Activated CD8-positive, alpha-beta memory T cell treated with anti-CD3 and anti-CD28 coated beads, Interleukin-2, amount 10 ng/mL, durations not matched to agents 7 days and 5 days (primary cell): ENCODE data around the gene KCND1. TPM values are rescaled to one million over a fixed set of nuclear protein-coding genes. Genes with fewer than 3 reads are reported as not detected.

Experiments used
- ATAC-seq: fragments of 150-1000 bp; cut with Tn5 transposase; one replicate; pipeline ENCODE4 v1.10.0; 2021; ENCODE audit warnings: moderate library complexity
- CTCF ChIA-PET: fragments of 350-600 bp; sonication (Branson Sonifier 250); formaldehyde crosslinking; loops from one replicate; lab custom pipeline; 2021; ENCODE audit warnings: antibody characterized with exemption; lab: Charles Lee
- DNase-seq: peaks from one replicate; pipeline ENCODE4 v3.0.0-alpha.2; 2020
- H3K27ac Mint-ChIP-seq: one replicate; pipeline ENCODE4 v1.8.0; 2021; ENCODE audit warnings: mild to moderate bottlenecking, mixed read lengths
- H3K27me3 Mint-ChIP-seq: one replicate; pipeline ENCODE4 v1.8.0; 2021; ENCODE audit warnings: mixed read lengths
- H3K36me3 Mint-ChIP-seq: one replicate; pipeline ENCODE4 v1.8.0; 2021; ENCODE audit warnings: mild to moderate bottlenecking, mixed read lengths
- H3K4me1 Mint-ChIP-seq: one replicate; pipeline ENCODE4 v1.8.0; 2021; ENCODE audit warnings: mixed read lengths
- H3K4me3 Mint-ChIP-seq: one replicate; pipeline ENCODE4 v1.8.0; 2021; ENCODE audit warnings: mild to moderate bottlenecking, moderate library complexity, mixed read lengths
- H3K9me3 Mint-ChIP-seq: one replicate; pipeline ENCODE4 v1.8.0; 2022; ENCODE audit warnings: low read depth, mixed read lengths
- total RNA-seq, 2 experiments: library from RNA; stranded (reverse); gene quantifications; one replicate each; pipeline ENCODE4 v1.2.3, GENCODE V29; 2021

KCND1 gene
- total RNA-seq, result 1 to 10 TPM; 2.9 to 5.5 TPM

DNA sequence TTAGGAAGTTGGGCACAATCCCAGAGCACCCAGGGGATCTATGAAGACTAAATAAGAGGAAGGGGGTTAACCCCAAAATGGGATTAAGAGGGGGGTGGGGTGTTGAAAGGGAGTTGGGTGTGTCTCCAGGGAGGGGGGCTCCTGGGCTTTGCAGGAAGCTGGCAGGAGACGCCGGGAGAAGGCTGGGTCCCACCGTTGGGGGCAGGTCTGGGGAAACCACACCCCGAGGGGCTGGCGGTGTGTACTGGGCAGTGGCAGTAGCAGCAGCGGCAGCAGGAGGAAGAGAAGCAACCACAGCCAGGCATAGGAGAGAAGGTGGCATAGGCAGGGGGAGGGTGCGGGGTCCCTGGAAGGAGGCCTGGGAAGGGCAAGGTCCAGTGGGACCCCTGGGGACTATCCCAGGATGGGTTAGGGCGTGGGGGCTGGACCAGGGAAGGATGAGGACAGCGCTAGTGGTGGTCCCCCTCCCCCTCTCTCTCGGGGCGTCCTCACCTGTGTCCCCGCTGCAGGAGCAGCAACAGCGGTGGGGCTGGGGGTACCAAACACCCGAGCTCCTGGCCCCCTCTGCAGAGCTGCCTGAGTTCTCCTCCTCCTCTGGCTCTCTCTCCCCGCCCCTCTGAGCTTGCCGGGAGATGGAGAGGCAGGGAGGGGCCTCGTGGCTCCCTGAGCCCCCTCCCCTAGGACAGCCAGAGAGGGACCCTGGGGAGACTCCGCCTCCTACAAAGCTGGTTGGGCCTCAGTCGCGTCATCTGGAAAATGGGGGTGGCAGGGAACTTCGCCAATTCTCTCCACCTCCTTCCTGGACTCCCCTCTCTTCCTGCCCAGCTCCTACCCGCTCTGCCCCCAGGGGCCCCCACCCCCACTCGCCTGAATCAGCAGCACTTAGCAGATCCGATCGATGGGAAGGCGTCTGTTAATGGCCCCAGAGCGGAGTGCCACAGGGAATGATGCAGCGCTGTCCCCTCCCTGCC lies at the start of gene KCND1:
KCND1 (minus strand) TSS at position 596 of the 971 bp plus-strand sequence. CDS start 1,573 bp downstream, outside the sequence.
- no peak for DNase-seq
- Mint-ChIP-seq H3K4me3 (no peak within 1 kb of the TSS), H3K27ac (no peak within 1 kb of the TSS), H3K9me3 (no peaks in the 10 kb centered on the region), H3K4me1 (peaks cover 17% of the 10 kb centered on the region), H3K36me3 (peaks cover 15% of the 10 kb centered on the region), H3K27me3 (no peaks in the 10 kb centered on the region)
- CTCF ChIA-PET, result interaction anchor here (0.6 to 1.7 kb wide), 6 partner anchors 13 to 403 kb away, joined by 3 to 6 read pairs (median 4); partner anchors contain the start of genes OTUD5 and TFE3
- ATAC-seq, result peak; percentile 16

DNA sequence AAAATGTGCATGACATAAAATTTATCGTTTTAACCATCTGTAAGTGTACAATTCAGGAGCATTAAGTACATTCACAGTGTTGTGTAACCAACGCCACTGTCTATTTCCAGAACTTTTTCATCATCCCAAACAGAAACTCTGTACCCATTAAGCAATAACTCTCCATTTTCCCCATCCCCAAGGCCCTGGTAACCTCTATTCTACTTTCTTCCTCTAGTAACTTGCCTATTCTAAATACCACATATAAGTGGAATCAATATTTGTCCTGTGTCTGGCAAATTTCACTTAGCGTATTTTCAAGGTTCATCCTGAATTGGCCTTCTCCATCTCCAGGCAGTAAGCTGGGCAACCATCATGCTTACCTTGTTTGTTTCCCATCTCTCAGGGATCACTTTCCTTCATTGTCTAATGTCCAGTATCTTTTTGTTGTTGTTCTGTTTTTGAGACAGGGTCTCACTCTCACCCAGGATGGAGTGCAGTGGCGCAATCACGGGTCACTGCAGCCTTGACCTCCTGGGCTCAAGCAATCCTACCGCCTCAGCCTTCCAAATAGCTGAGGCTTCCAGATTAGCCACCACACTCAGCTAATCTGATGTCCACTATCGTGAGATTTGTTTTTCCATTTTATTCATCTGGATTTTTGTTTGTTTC lies 48.1 kb upstream of the KCND1 start:
- DNase-seq, result no peak
- Mint-ChIP-seq H3K36me3 (peaks cover 6% of the 10 kb centered on the region), H3K9me3 (no peaks in the 10 kb centered on the region), H3K27ac (no peak overlapping the region), H3K4me1 (peaks cover 9% of the 10 kb centered on the region), H3K27me3 (no peaks in the 10 kb centered on the region), H3K4me3 (no peak overlapping the region)
- ATAC-seq, result no peak
- CTCF ChIA-PET, result no interaction called here

DNA sequence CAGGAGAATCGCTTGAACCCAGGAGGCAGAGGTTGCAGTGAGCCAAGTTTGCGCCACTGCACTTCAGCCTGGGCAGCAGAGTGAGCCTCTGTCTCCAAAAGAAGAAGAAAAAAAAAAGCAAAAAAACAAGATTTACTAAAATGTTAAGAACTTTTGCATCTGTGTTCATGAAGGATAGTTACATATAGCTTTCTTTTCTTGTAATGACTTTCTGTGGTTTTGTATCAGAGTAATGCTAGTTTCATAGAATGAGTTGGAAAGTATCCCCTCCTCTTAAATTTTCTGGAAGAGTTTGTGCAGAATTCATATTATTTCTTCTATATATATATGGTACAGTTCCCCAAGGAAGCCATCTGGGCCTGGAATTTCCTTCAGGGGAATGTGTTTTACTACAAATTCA lies 47.4 kb upstream of the KCND1 start:
- DNase-seq, result no peak
- CTCF ChIA-PET, result no interaction called here
- H3K27ac Mint-ChIP-seq, result no peak overlapping the region
- no peak overlapping the region for H3K4me3 Mint-ChIP-seq
- H3K4me1 Mint-ChIP-seq, result peaks cover 9% of the 10 kb centered on the region
- no peaks in the 10 kb centered on the region for H3K36me3 Mint-ChIP-seq
- no peaks in the 10 kb centered on the region for H3K27me3 Mint-ChIP-seq
- H3K9me3 Mint-ChIP-seq, result no peaks in the 10 kb centered on the region
- ATAC-seq, result no peak

DNA sequence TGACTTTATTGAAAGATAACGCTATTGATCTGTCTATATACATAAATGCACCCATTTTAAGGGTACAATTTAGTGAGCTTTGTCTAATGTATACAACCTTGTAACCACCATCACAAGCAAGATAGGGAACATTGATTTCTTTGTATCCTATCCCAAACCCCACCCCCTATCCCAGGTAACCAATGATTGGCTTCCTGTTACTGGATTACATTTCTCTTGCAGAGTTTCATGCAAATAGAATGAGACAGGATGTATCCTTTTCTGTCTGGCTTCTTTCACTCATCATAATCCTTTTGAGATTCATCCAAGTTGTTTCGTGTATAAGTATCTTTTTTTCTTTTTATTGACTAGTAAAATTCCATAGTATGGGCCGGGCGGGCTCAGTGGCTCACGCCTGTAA lies 32.1 kb upstream of the KCND1 start:
- Mint-ChIP-seq H3K36me3 (peaks cover 18% of the 10 kb centered on the region), H3K4me3 (peak overlapping the region; percentile 58), H3K9me3 (no peaks in the 10 kb centered on the region), H3K4me1 (peaks cover 23% of the 10 kb centered on the region), H3K27me3 (no peaks in the 10 kb centered on the region), H3K27ac (peak overlapping the region; percentile 36)
- DNase-seq, result no peak
- ATAC-seq, result no peak
- CTCF ChIA-PET, result no interaction called here

DNA sequence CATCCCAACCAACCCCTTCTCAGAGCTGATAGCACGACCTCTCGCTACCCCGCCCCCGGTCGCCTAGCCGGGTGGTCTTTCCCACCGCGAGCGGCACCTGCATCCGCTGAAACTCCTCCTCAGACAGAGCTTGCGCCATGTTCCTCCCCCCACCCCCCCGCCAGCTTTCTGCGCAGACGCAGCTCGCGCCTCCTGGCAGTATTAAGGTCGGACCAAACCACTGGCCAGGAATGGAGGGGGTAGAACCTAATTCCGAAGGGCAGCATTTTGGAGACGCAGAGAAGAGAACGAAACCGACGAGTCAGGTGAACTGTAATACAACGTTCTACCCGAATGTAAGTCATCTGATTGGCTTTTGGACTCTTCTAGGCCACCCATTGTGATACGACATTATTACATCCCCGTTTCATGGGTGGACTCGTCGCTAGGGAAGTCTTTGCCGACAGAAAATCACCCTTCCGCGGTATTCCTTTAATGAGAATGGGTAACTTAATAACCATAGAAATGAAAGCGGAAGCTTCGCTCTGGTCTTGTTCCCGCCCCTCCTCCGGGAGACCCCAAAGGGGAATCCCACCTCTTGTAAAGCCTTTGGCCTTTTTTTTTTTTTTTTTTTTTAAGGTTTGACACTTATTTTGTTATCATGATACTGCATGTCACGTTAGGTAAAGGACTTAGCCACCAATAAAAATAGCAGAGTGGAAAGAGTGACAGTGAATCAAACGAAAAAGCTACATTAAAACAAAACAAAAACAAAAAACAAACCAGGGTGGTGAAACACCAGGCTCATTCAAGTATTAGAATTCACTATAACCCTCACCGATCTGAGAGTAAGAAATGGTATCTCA lies 30.7 kb upstream of the KCND1 start, which contains the start of gene GRIPAP1:
GRIPAP1 (minus strand) TSS at position 174 of the 845 bp plus-strand sequence; CDS start at position 139, 35 bp downstream.
- DNase-seq, result peak; percentile 86
- Mint-ChIP-seq H3K4me1 (peaks cover 37% of the 10 kb centered on the region), H3K36me3 (peaks cover 31% of the 10 kb centered on the region), H3K4me3 (peak within 1 kb of the TSS; percentile 99), H3K27ac (peak within 1 kb of the TSS; percentile 98), H3K27me3 (no peaks in the 10 kb centered on the region), H3K9me3 (peaks cover 2% of the 10 kb centered on the region)
- CTCF ChIA-PET, result interaction anchor here (0.6 to 1.2 kb wide), 4 partner anchors 25 to 371 kb away, joined by 3 to 4 read pairs (median 4); partner anchors contain the start of gene TFE3
- peak; percentile 83 for ATAC-seq

DNA sequence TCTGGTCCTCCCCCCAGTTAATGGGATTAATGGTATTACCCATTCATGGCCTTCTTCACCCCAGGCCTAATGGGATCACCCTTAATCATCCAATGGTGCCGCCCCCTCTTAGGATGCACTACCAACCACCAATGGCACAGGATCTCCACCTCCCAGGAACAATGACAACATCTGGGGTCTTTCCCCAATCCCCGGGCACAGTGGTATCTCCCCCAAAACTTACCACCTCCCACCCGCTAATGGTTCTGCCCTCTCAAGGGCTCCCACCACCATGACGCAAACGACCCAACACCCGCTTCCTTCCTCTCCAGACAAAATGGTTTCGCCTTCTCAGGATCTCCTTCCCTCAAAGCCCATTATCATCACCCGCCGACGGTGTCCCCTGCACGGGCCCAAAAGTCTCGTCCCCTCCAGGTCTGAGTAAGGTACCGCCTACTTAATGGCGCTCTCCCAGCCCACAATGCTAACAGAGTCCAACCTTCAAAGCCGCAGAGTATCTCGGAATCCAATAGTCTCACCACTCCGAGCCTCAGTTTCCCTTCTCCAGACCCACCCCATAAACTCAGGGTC lies 30.0 kb upstream of the KCND1 start:
- H3K27me3 Mint-ChIP-seq, result no peaks in the 10 kb centered on the region
- peaks cover 38% of the 10 kb centered on the region for H3K36me3 Mint-ChIP-seq
- CTCF ChIA-PET, result interaction anchor here (0.9 kb wide), 1 partner anchor 42 kb away, joined by 4 read pairs; the partner anchor contains the start of gene TFE3
- H3K4me1 Mint-ChIP-seq, result peaks cover 44% of the 10 kb centered on the region
- ATAC-seq, result peak; percentile 58
- peak; percentile 73 for DNase-seq
- peak overlapping the region; percentile 99 for H3K4me3 Mint-ChIP-seq
- H3K27ac Mint-ChIP-seq, result peak overlapping the region; percentile 98
- peaks cover 2% of the 10 kb centered on the region for H3K9me3 Mint-ChIP-seq

DNA sequence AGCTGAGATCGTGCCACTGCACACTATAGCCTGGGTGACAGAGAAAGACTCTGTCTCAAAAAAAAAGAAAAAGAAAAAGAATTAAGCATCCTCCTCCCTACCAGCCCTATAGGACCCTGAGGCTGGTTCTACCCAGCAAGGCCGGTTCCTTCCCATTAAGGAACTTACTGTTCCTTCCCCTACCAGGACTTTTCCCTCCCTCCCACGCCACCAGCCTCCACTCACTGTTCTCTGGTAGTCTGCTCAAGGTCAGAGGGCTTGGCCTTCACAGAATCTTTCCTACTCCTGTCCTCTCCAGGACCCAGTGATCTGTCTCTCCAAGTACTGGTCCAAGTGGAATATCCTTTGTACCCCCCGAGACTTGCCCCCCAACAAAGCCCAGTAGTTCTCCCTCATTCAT lies 29.0 kb upstream of the KCND1 start:
- H3K9me3 Mint-ChIP-seq, result peaks cover 2% of the 10 kb centered on the region
- H3K27ac Mint-ChIP-seq, result peak overlapping the region; percentile 98

DNA sequence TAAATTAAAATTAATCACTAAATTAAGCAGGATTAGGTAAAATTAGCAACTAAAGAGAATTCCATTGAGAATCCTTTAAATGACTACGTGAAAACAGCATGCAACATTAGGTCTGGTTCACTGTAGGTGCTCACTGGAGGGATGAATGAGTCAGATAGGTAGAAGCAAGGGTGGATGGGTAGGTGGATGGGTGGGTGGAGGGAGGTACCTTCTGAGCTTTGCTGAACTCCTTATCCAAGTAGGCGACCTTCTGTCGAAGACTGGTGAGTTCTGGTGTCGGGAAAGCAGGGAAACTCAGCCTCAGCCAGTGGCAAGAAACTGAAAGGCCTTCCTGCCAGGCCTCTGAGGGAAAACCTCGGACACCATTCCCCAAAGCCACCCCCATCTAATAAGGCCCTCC lies 27.4 kb upstream of the KCND1 start:
- H3K27ac Mint-ChIP-seq, result no peak overlapping the region
- ATAC-seq, result no peak

More for the DNA sequence above, 29.0 kb upstream of the KCND1 start:
- no peak for DNase-seq
- Mint-ChIP-seq H3K4me1 (peaks cover 46% of the 10 kb centered on the region), H3K27me3 (no peaks in the 10 kb centered on the region), H3K36me3 (peaks cover 40% of the 10 kb centered on the region), H3K4me3 (peak overlapping the region; percentile 99)
- CTCF ChIA-PET, result no interaction called here
- ATAC-seq, result no peak

DNA sequence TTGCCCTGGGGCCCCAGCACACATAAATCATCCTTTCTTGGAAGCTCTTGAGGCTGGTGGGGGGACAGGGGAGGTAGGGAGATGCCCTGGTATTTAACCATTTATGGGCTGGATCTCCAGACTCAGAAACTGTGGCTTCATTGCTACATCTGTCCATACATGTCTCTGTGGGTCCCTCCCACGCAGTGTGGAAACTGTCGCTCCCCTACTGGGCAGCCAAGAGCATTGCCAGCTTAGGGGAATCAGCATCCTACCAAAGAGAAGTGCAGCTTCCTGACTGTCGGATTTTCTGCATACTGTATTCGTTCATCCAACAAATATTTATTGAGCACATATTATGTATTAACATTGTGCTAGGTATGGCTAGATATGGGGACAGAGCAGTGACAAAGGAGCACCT lies 26.7 kb upstream of the KCND1 start:
- Mint-ChIP-seq H3K4me3 (no peak overlapping the region), H3K27ac (no peak overlapping the region), H3K27me3 (no peaks in the 10 kb centered on the region), H3K36me3 (peaks cover 49% of the 10 kb centered on the region), H3K4me1 (peaks cover 42% of the 10 kb centered on the region), H3K9me3 (peaks cover 2% of the 10 kb centered on the region)
- no peak for ATAC-seq
- CTCF ChIA-PET, result no interaction called here
- DNase-seq, result no peak

More for the DNA sequence above, 27.4 kb upstream of the KCND1 start:
- Mint-ChIP-seq H3K4me3 (no peak overlapping the region), H3K36me3 (peaks cover 49% of the 10 kb centered on the region), H3K27me3 (no peaks in the 10 kb centered on the region), H3K9me3 (peaks cover 2% of the 10 kb centered on the region), H3K4me1 (peaks cover 46% of the 10 kb centered on the region)
- CTCF ChIA-PET, result no interaction called here
- DNase-seq, result no peak

DNA sequence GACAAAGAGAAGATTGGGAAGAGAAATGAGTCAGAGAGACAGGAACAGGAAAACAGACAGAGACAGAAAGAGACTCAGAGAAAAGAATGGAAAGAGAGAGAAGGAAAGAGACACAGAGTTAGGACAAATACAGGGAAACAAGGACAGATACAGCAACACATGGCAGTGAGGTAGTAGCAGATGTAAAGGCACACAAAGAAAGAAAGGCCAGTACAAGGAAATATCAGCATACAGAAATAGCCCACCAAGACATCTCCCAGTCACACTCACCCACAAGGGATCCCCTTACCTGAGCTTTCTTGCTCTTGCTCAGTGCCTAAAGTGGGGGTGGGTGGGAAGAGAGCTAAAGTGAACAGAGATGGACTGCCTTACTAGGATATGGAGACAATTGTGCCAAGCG lies 26.2 kb upstream of the KCND1 start:
- ATAC-seq, result no peak
- H3K36me3 Mint-ChIP-seq, result peaks cover 49% of the 10 kb centered on the region
- H3K9me3 Mint-ChIP-seq, result peaks cover 2% of the 10 kb centered on the region
- H3K4me1 Mint-ChIP-seq, result peaks cover 42% of the 10 kb centered on the region
- H3K4me3 Mint-ChIP-seq, result no peak overlapping the region
- H3K27me3 Mint-ChIP-seq, result no peaks in the 10 kb centered on the region
- H3K27ac Mint-ChIP-seq, result peak overlapping the region; percentile 64
- no peak for DNase-seq
- CTCF ChIA-PET, result no interaction called here

DNA sequence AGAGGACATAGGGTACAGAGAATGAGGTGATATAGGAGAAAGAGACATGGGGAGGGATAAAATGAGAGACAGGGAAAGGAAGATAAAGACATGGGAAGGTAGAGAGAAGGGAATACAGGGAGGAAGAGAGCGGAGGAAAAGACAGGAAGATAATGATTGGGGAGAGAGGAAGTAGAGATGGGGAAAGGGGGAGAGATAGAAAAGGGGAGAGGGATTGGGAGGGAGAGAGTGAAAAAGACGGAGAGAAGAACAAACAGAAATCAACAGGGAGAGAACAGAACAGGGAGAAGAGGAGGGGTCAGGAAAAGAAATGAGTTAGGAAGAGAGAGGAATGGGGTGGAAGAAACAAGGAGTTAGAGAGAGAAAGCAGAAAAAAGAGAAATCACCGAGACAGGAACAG lies 25.8 kb upstream of the KCND1 start:
- Mint-ChIP-seq H3K36me3 (peaks cover 51% of the 10 kb centered on the region), H3K4me3 (no peak overlapping the region), H3K27ac (no peak overlapping the region), H3K27me3 (no peaks in the 10 kb centered on the region), H3K9me3 (peaks cover 2% of the 10 kb centered on the region), H3K4me1 (peaks cover 42% of the 10 kb centered on the region)
- CTCF ChIA-PET, result no interaction called here
- DNase-seq (no peak), ATAC-seq (no peak)

DNA sequence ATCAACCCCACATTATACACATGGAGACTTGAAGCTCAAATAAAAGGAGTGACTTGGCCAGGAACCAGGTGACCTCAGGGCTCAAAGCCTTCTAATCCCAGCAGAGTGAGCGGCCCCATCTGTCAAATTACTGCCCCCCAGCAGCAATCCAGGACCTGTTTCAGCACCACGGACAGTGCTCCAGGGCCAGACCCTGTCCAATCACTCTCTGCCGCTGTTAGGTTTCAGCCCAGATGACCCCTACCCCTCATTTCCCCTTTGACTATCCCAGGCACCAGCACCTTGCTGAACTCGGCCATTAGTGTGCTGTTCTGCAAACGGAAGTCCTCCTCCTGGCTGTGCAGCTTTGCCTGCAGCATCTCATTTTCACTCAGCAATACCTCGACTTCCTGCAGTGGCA lies 25.3 kb upstream of the KCND1 start:
- no peaks in the 10 kb centered on the region for H3K27me3 Mint-ChIP-seq
- peaks cover 42% of the 10 kb centered on the region for H3K4me1 Mint-ChIP-seq
- DNase-seq (no peak), ATAC-seq (no peak)
- no peak overlapping the region for H3K4me3 Mint-ChIP-seq
- H3K27ac Mint-ChIP-seq, result no peak overlapping the region
- H3K36me3 Mint-ChIP-seq, result peaks cover 53% of the 10 kb centered on the region
- CTCF ChIA-PET, result no interaction called here
- H3K9me3 Mint-ChIP-seq, result peaks cover 2% of the 10 kb centered on the region
